NCI-H146 treated with DMSO at 0.1 percent for 48 hours (cell line): ENCODE data around the gene HOXD4.

Experiments
- DNase-seq: peaks from one replicate; lab custom pipeline; 2025; ENCODE audit not compliant: unreplicated experiment; lab: John Stamatoyannopoulos, UW

HOXD4 gene

GRCh38 chr2:176114120-176114929 is 37.0 kb upstream of the HOXD4 start:
- peak; percentile 81 for DNase-seq

GRCh38 chr2:176114930-176115625 is 36.3 kb upstream of the HOXD4 start:
- DNase-seq = no peak

GRCh38 chr2:176115883-176116813 is 35.2 kb upstream of the HOXD4 start, which contains the start of gene HOXD10:
HOXD10 (plus strand) TSS chr2:176116778; CDS start chr2:176116834, 56 bp downstream.
- DNase-seq = no peak

- DNase-seq = no peak
These were observed 34.1 kb upstream of the HOXD4 start for GRCh38 chr2:176117162-176117822.

- no peak for DNase-seq
These were observed 33.5 kb upstream of the HOXD4 start for GRCh38 chr2:176117823-176118371.

GRCh38 chr2:176118601-176119339 is 32.6 kb upstream of the HOXD4 start:
- no peak for DNase-seq

GRCh38 chr2:176120364-176121189 is 30.8 kb upstream of the HOXD4 start:
- DNase-seq = no peak

GRCh38 chr2:176121190-176122051 is 29.9 kb upstream of the HOXD4 start:
- no peak for DNase-seq

- DNase-seq = no peak
These were observed 29.2 kb upstream of the HOXD4 start for GRCh38 chr2:176122052-176122682.

- no peak for DNase-seq
These were observed 28.5 kb upstream of the HOXD4 start, which contains the start of gene HOXD9 for GRCh38 chr2:176122683-176123410. HOXD9 (plus strand) TSS chr2:176122719; CDS start chr2:176122769, 50 bp downstream.

- no peak for DNase-seq
These were observed 27.8 kb upstream of the HOXD4 start for GRCh38 chr2:176123411-176124109.

GRCh38 chr2:176124110-176124946 is 27.0 kb upstream of the HOXD4 start:
- DNase-seq = no peak

GRCh38 chr2:176124947-176125771 is 26.2 kb upstream of the HOXD4 start:
- no peak for DNase-seq

GRCh38 chr2:176125772-176126054 is 25.6 kb upstream of the HOXD4 start:
- DNase-seq = no peak
